Mucosa of descending colon (tissue), 3 donors: Measurements from ENCODE around the gene CTNNBIP1. TPM values are rescaled to one million over a fixed set of nuclear protein-coding genes. Genes with fewer than 3 reads are reported as not detected.

Experiments
- ATAC-seq: fragments of 200-7000 bp; cut with Tn5 transposase; one replicate; pipeline ENCODE4 v1.9.1; 2020; ENCODE audit warnings: mild to moderate bottlenecking, moderate library complexity
- DNase-seq, 3 donors: peaks; one replicate each; pipeline ENCODE4 v3.0.0-alpha.2; 2020
- H3K36me3 ChIP-seq: fragments of 200-600 bp; one replicate; pipeline ENCODE4 v1.8.0; 2021; ENCODE audit warnings: low read depth, mild to moderate bottlenecking
- H3K4me1 ChIP-seq: fragments of 200-600 bp; one replicate; pipeline ENCODE4 v1.8.0; 2021; ENCODE audit warnings: low read depth, mild to moderate bottlenecking
- H3K4me3 ChIP-seq: fragments of 200-600 bp; one replicate; pipeline ENCODE4 v1.8.0; 2021; ENCODE audit warnings: mild to moderate bottlenecking
- H3K9me3 ChIP-seq: fragments of 200-600 bp; one replicate; pipeline ENCODE4 v1.8.0; 2021; ENCODE audit warnings: mild to moderate bottlenecking
- intact Hi-C, 2 donors: fragments of 100-400 bp; cut with DNase I in 1 of 2; cut with micrococcal nuclease in 1 of 2; formaldehyde crosslinking; loops; one replicate each; pipeline versions ENCODE4 v1.11.0 to v1.11.1; 2022; cut with DNase I, micrococcal nuclease
- total RNA-seq, 3 donors: library from RNA; stranded (reverse); fragmentation: NEBNext Ultra II Directional in 2 of 3; extraction: Animal tissue kit (Norgen Biotek cat#: 25700) in 2 of 3; gene quantifications; one replicate each; pipeline versions ENCODE4 v1.2.1 to v1.2.4, GENCODE V29; 2021 to 2023
- TF ChIP-seq, protein P1 (sequence below): fragments of 200-600 bp; IDR thresholded peaks from one replicate; pipeline ENCODE4 v1.8.0; 2022; ENCODE audit warnings: antibody characterized with exemption, mild to moderate bottlenecking
- donor health status: DM: no; HTN: no; CAD: no; lungs with moderate emphysema.
- donor health status: DM: no; HTN: no; CAD: no.
- donor health status: DM: no; HTN: yes; CAD: no.

The CTNNBIP1 gene
- total RNA-seq, 3 donors from 2014 or later, result 20.0 to 24.4 (median 23.3) TPM

DNA sequence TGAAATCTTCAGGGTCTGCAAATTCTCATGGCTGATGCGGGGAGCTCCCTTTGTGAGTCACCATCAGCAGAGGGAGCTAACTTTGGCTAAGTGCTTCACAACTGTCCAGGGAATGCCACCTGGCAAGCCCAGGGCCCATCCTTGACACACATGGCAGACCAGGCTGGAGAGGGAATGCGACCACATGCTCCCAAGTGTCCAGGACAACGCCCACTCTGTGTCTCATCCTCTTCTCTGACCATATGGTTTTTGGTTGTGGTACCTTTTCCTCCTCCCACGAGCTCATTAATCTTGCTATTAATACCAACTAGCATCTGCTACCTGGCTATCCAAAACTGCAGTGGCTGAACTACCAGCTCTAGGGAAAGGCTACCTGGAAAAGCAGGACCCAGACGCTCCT lies 49.2 kb downstream of the CTNNBIP1 start:
- ATAC-seq (no peak), DNase-seq (no peak)
- no peaks in the 10 kb centered on the region for H3K4me1 ChIP-seq
- no peak overlapping the region for H3K4me3 ChIP-seq
- no peaks in the 10 kb centered on the region for H3K36me3 ChIP-seq
- intact Hi-C loops, result loop anchor here in 1 of 2 donors (10.0 kb wide), 2 partner anchors 76 to 226 kb away; no protein-coding TSS in a partner anchor
- no peaks in the 10 kb centered on the region for H3K9me3 ChIP-seq
- TF ChIP-seq, protein P1, sequence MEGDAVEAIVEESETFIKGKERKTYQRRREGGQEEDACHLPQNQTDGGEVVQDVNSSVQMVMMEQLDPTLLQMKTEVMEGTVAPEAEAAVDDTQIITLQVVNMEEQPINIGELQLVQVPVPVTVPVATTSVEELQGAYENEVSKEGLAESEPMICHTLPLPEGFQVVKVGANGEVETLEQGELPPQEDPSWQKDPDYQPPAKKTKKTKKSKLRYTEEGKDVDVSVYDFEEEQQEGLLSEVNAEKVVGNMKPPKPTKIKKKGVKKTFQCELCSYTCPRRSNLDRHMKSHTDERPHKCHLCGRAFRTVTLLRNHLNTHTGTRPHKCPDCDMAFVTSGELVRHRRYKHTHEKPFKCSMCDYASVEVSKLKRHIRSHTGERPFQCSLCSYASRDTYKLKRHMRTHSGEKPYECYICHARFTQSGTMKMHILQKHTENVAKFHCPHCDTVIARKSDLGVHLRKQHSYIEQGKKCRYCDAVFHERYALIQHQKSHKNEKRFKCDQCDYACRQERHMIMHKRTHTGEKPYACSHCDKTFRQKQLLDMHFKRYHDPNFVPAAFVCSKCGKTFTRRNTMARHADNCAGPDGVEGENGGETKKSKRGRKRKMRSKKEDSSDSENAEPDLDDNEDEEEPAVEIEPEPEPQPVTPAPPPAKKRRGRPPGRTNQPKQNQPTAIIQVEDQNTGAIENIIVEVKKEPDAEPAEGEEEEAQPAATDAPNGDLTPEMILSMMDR, result no peak

DNA sequence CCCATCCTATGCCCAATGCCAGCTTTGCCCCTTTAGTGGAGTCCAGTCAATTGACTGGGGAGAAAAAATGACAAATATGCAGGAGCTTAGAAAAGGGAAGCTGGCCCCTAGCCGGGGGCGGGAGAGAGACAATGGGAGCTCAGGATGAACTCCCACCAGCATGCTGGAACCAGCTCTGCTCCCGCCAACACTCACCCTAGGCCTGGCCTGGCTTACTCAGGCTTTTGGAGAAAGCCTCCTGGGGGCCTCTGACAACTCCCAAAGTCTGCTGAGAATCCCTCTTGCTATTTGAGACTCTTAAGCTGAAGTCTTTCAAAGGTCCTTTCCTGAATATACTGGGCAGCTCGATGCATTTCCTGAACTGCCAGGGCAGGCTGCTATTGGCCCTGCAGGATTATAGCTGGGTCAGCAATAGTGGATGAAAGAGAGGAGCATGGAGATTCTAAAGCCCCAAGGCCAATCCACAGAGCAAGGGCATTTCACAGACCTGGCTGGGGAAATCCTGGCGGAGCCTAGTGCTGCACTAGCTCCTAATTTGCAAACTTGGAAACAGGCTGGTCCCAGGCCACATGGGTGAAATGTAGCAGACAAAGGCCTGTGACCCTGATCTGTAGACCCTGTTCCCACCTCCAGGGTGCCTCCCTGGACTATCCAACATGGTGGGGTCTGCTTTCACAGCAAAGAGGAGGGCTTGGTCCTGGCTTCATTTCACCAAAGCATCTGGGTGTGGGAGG lies 50.6 kb downstream of the CTNNBIP1 start:
- ATAC-seq (no peak), DNase-seq (no peak)
- Histone ChIP-seq H3K36me3 (no peaks in the 10 kb centered on the region), H3K4me3 (no peak overlapping the region), H3K9me3 (no peaks in the 10 kb centered on the region), H3K4me1 (no peaks in the 10 kb centered on the region)
- TF ChIP-seq, protein P1, result no peak
- intact Hi-C loops, result loop anchor here in 1 of 2 donors (10.0 kb wide), 2 partner anchors 75 to 225 kb away; no protein-coding TSS in a partner anchor

DNA sequence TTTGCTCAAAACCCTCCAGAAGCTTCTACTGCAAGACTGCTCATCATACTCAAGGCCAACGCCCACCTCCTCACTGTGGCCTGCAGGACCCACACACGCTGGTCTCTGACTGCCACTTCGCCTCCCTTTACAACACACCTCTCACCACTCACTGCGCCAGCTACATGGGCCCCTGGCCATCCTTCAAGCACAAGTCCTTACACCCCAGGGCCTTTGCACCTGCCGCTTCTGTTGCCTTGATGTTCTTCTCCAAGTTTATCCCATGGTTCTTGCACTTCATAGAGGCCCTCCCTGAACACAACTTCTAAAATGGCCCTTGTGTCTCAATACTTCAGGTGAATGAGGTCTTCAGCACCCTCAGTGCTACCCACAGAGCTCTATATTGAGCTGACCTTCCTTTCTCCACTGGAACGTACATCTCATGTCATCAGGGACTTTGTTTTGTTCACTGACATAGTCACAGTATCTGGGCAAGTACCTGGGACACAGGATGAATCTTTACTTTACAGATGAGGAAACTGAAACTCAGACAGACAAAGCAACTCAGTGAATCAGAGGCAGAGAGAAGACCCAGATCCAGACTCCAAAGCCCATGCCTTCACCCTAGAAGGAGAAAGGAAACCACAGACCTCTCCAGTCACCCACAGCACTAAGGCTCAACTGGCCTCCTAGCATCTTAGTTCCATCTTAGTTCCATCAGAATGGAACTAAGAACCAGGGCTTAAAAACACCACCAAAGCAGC lies 51.6 kb downstream of the CTNNBIP1 start:
- DNase-seq (no peak), ATAC-seq (no peak)
- H3K4me1 ChIP-seq, result no peaks in the 10 kb centered on the region
- no peak overlapping the region for H3K4me3 ChIP-seq
- peaks cover 5% of the 10 kb centered on the region for H3K9me3 ChIP-seq
- intact Hi-C loops, result no loop called here
- no peaks in the 10 kb centered on the region for H3K36me3 ChIP-seq
- TF ChIP-seq, protein P1, result no peak

DNA sequence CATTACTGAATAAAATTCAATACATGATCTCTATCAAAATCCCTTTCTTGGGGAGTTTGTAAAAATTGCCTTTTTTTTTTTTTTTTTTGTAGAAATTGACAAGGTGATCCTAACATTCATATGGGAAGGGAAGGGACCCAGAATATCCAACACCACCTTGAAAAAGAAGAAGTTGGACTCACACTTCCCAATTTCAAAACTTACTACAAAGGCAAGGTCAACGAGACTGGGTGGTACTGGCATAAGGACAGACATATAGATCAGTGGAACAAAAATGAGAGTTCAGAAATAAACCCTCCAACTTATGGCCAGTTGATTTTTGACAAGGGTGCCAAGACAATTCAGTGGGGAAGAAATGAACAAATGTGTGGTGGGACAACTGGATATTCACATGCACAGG lies 54.9 kb downstream of the CTNNBIP1 start:
- H3K9me3 ChIP-seq, result peaks cover 5% of the 10 kb centered on the region
- no peak for ATAC-seq
- intact Hi-C loops, result no loop called here
- no peaks in the 10 kb centered on the region for H3K36me3 ChIP-seq
- no peaks in the 10 kb centered on the region for H3K4me1 ChIP-seq
- TF ChIP-seq, protein P1, result no peak
- no peak for DNase-seq
- no peak overlapping the region for H3K4me3 ChIP-seq

DNA sequence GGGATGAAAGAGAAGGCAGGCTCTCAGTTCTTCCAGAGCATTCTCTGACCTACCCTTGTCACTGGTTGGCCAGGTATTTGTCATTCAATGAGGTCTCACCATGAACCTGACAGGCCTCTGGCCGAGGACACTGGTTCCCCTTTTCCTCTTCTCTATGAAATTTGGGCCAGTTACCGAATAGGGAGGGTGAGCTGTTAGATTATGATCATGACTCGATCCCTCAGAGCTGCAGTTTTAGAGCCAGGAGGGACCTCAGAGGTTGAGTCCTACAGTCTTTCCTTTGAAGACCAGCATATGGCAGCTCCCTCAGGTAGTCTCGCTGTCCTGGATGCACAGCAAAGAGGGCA lies 56.8 kb downstream of the CTNNBIP1 start:
- no peaks in the 10 kb centered on the region for H3K36me3 ChIP-seq
- intact Hi-C loops, result no loop called here
- H3K9me3 ChIP-seq, result peaks cover 5% of the 10 kb centered on the region
- ATAC-seq (no peak), DNase-seq (no peak)
- TF ChIP-seq, protein P1, result no peak
- H3K4me1 ChIP-seq, result no peaks in the 10 kb centered on the region
- no peak overlapping the region for H3K4me3 ChIP-seq
